Caki2 (cell line): ENCODE results near the gene HOXC9. TPM values are rescaled to one million over a fixed set of nuclear protein-coding genes. Genes with fewer than 3 reads are reported as not detected.

Experiments
- DNase-seq: peaks from one replicate; pipeline ENCODE4 v3.0.0-alpha.2; 2015; ENCODE audit warnings: low read depth
- in situ Hi-C: cut with HindIII; loops from 2 replicates; pipeline ENCODE4 v1.10.0; 2016; ENCODE audit warnings: low sequenced_read_pairs, low pct_unique_long_range_greater_than_20kb, mixed read lengths
- total RNA-seq: library from RNA; depleted of rRNA; stranded (reverse); fragments of >200 nt; shearing (Covaris generic); gene quantifications from 2 replicates; pipeline ENCODE4 v1.2.3, GENCODE V29; 2014; ENCODE audit warnings: low replicate concordance

The HOXC9 gene
- total RNA-seq, 1 experiment from 2014 or later = 2.4 TPM

- no peak for DNase-seq
- in situ Hi-C loops = no loop called here
Measured at GRCh38 chr12:53960187-53961024, 39.6 kb upstream of the HOXC9 start.

- in situ Hi-C loops = no loop called here
- DNase-seq = no peak
Measured at GRCh38 chr12:53961025-53961761, 38.8 kb upstream of the HOXC9 start.

- no peak for DNase-seq
- in situ Hi-C loops = no loop called here
Measured at GRCh38 chr12:53963005-53963404, 37.0 kb upstream of the HOXC9 start.

GRCh38 chr12:53963434-53964314, 36.3 kb upstream of the HOXC9 start:
- in situ Hi-C loops = no loop called here
- no peak for DNase-seq

GRCh38 chr12:53964315-53964713, 35.6 kb upstream of the HOXC9 start:
- DNase-seq = no peak
- in situ Hi-C loops = no loop called here

- no peak for DNase-seq
- in situ Hi-C loops = no loop called here
Measured at GRCh38 chr12:53965281-53966084, 34.5 kb upstream of the HOXC9 start.

GRCh38 chr12:53966085-53966384, 33.9 kb upstream of the HOXC9 start:
- no peak for DNase-seq
- in situ Hi-C loops = no loop called here

- no peak for DNase-seq
- in situ Hi-C loops = no loop called here
Measured at GRCh38 chr12:53966385-53967133, 33.4 kb upstream of the HOXC9 start.

- in situ Hi-C loops = no loop called here
- DNase-seq = no peak
Measured at GRCh38 chr12:53967421-53967925, 32.5 kb upstream of the HOXC9 start.

- in situ Hi-C loops = no loop called here
- no peak for DNase-seq
Measured at GRCh38 chr12:53968214-53969127, 31.5 kb upstream of the HOXC9 start.

- in situ Hi-C loops = no loop called here
- no peak for DNase-seq
Measured at GRCh38 chr12:53969588-53970259, 30.2 kb upstream of the HOXC9 start.

GRCh38 chr12:53970451-53970850, 29.5 kb upstream of the HOXC9 start:
- in situ Hi-C loops = no loop called here
- DNase-seq = no peak

GRCh38 chr12:53971129-53971528, 28.8 kb upstream of the HOXC9 start:
- in situ Hi-C loops = no loop called here
- DNase-seq = no peak

- DNase-seq = no peak
- in situ Hi-C loops = no loop called here
Measured at GRCh38 chr12:53971686-53972085, 28.3 kb upstream of the HOXC9 start.

- DNase-seq = no peak
- in situ Hi-C loops = no loop called here
Measured at GRCh38 chr12:53972152-53972702, 27.7 kb upstream of the HOXC9 start.
